ENCODE measurements around the gene GJB4.

The GJB4 gene

DNA sequence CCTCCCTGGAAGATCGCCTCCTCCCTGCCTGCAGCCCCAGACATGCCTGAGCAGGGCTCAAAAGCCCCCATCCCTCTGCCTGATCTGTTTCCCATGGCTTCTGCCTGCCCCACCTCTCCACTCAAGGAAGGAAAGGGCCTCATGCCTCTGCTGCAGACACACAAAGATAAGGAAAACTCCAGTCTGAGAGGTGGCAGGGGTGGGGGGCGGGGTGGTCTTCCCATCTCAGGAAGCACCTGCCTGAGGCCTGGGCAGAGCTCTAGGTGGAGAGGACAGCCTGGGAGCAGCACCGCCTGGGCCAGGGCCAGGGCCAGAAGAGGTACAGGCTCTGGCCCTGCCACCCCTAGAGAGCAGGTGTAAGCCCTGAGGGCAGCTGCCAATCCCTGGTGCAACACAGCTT, 17.4 kb downstream of the GJB4 start:
- no peak for DNase-seq (ENCODE audit: low read depth)
- no peak for TF ChIP-seq CTCF (conservative IDR thresholded peaks at IDR 0.05; ENCODE audit: control insufficient read depth, insufficient read depth, low read depth, low read length)
- no peak overlapping the region for H3K4me3 ChIP-seq (ENCODE audit: control insufficient read depth, low read depth, low read length)

GRCh38 chr1:34777519-34778321, 18.2 kb downstream of the GJB4 start:
- H3K4me3 ChIP-seq (ENCODE audit: control insufficient read depth, low read depth, low read length), result no peak overlapping the region
- DNase-seq (ENCODE audit: low read depth), result no peak
- no peak for TF ChIP-seq CTCF (conservative IDR thresholded peaks at IDR 0.05; ENCODE audit: control insufficient read depth, insufficient read depth, low read depth, low read length)

DNA sequence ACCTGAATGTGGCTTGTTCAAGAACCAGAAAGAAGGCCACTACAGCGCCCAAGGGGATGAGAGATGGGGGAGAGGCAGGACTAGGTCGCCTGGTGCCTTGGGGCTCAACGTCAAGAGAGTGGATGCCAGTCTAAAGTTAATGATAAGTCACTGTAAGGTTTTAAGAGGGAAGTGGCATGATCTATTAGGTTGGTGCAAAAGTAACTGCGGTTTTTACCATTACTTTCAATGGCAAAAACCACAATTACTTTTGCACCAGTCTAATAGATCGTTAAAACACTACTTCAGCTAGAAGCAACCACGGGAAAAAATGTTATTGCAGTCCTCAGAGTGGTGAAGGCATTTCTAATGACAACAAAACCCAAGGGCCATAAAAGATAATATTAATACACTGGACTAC, 18.8 kb downstream of the GJB4 start:
- no peak for DNase-seq (ENCODE audit: low read depth)
- no peak for TF ChIP-seq CTCF (conservative IDR thresholded peaks at IDR 0.05; ENCODE audit: control insufficient read depth, insufficient read depth, low read depth, low read length)
- H3K4me3 ChIP-seq (ENCODE audit: control insufficient read depth, low read depth, low read length), result no peak overlapping the region

- no peak overlapping the region for H3K4me3 ChIP-seq (ENCODE audit: control insufficient read depth, low read depth, low read length)
- DNase-seq (ENCODE audit: low read depth), result no peak
- no peak for TF ChIP-seq CTCF (conservative IDR thresholded peaks at IDR 0.05; ENCODE audit: control insufficient read depth, insufficient read depth, low read depth, low read length)
These were observed 19.5 kb downstream of the GJB4 start for GRCh38 chr1:34779005-34779404.

GRCh38 chr1:34779526-34779925, 20.0 kb downstream of the GJB4 start:
- no peak for TF ChIP-seq CTCF (conservative IDR thresholded peaks at IDR 0.05; ENCODE audit: control insufficient read depth, insufficient read depth, low read depth, low read length)
- DNase-seq (ENCODE audit: low read depth), result no peak
- no peak overlapping the region for H3K4me3 ChIP-seq (ENCODE audit: control insufficient read depth, low read depth, low read length)

- DNase-seq (ENCODE audit: low read depth), result no peak
- no peak overlapping the region for H3K4me3 ChIP-seq (ENCODE audit: control insufficient read depth, low read depth, low read length)
- TF ChIP-seq CTCF (conservative IDR thresholded peaks at IDR 0.05; ENCODE audit: control insufficient read depth, insufficient read depth, low read depth, low read length), result no peak
These were observed 20.4 kb downstream of the GJB4 start for GRCh38 chr1:34779962-34780361.
